LNCAP (cell line): ENCODE measurements around the gene MCF2L2.

Experiments
- CTCF ChIP-seq: fragments of 450-650 bp; IDR thresholded peaks from 2 replicates; pipeline ENCODE4 v1.5.1; 2017; ENCODE audit warnings: mild to moderate bottlenecking

The MCF2L2 gene

GRCh38 chr3:183218826-183219225, 209.6 kb downstream of the MCF2L2 start:
- no peak for TF ChIP-seq CTCF

- no peak for TF ChIP-seq CTCF
Measured at GRCh38 chr3:183217548-183218332, 210.7 kb downstream of the MCF2L2 start.

- TF ChIP-seq CTCF, result no peak
Measured at GRCh38 chr3:183215591-183216202, 212.7 kb downstream of the MCF2L2 start.

GRCh38 chr3:183214277-183214612, 214.2 kb downstream of the MCF2L2 start:
- TF ChIP-seq CTCF, result no peak

GRCh38 chr3:183213415-183214276, 214.8 kb downstream of the MCF2L2 start:
- TF ChIP-seq CTCF, result no peak

GRCh38 chr3:183212565-183212964, 215.9 kb downstream of the MCF2L2 start:
- no peak for TF ChIP-seq CTCF

- TF ChIP-seq CTCF, result no peak
Measured at GRCh38 chr3:183212096-183212495, 216.3 kb downstream of the MCF2L2 start.
